ENCODE measurements around the gene MRAS.
"Not testable (repeated sequence)": the region's sequence is repeated elsewhere in the genome, so short reads cannot be mapped to it uniquely, and the experiment has no call there.

The MRAS gene

GRCh38 chr3:138418601-138419206 is 70.3 kb downstream of the MRAS start:
- DNase-seq (ENCODE audit: low spot score): no peak

GRCh38 chr3:138423316-138423715 is 74.9 kb downstream of the MRAS start:
- DNase-seq (ENCODE audit: low spot score): no peak

GRCh38 chr3:138424323-138424722 is 75.9 kb downstream of the MRAS start:
- DNase-seq (ENCODE audit: low spot score): no peak

GRCh38 chr3:138426211-138426610 is 77.8 kb downstream of the MRAS start:
- no peak for DNase-seq (ENCODE audit: low spot score)

GRCh38 chr3:138426754-138427153 is 78.4 kb downstream of the MRAS start:
- DNase-seq (ENCODE audit: low spot score): not testable (repeated sequence)

GRCh38 chr3:138429665-138430064 is 81.3 kb downstream of the MRAS start:
- DNase-seq (ENCODE audit: low spot score): no peak

GRCh38 chr3:138432576-138433240 is 84.3 kb downstream of the MRAS start:
- DNase-seq (ENCODE audit: low spot score): no peak

GRCh38 chr3:138433892-138434275 is 85.5 kb downstream of the MRAS start:
- DNase-seq (ENCODE audit: low spot score): no peak

GRCh38 chr3:138434276-138434874 is 86.0 kb downstream of the MRAS start, which contains the start of gene ESYT3:
ESYT3 (plus strand) TSS chr3:138434616; CDS start chr3:138434799, 183 bp downstream.
- DNase-seq (ENCODE audit: low spot score): no peak

GRCh38 chr3:138434875-138435772 is 86.7 kb downstream of the MRAS start:
- no peak for DNase-seq (ENCODE audit: low spot score)

- no peak for DNase-seq (ENCODE audit: low spot score)
These were observed 87.5 kb downstream of the MRAS start for GRCh38 chr3:138435840-138436239.

- no peak for DNase-seq (ENCODE audit: low spot score)
These were observed 88.9 kb downstream of the MRAS start for GRCh38 chr3:138437281-138437680.

GRCh38 chr3:138438896-138439295 is 90.5 kb downstream of the MRAS start:
- DNase-seq (ENCODE audit: low spot score): no peak

- no peak for DNase-seq (ENCODE audit: low spot score)
These were observed 91.3 kb downstream of the MRAS start for GRCh38 chr3:138439646-138440045.

- no peak for DNase-seq (ENCODE audit: low spot score)
These were observed 91.7 kb downstream of the MRAS start for GRCh38 chr3:138440121-138440521.

GRCh38 chr3:138440596-138440995 is 92.2 kb downstream of the MRAS start:
- no peak for DNase-seq (ENCODE audit: low spot score)

- no peak for DNase-seq (ENCODE audit: low spot score)
These were observed 92.9 kb downstream of the MRAS start for GRCh38 chr3:138441256-138441655.

GRCh38 chr3:138441742-138442141 is 93.4 kb downstream of the MRAS start:
- DNase-seq (ENCODE audit: low spot score): no peak

GRCh38 chr3:138442433-138442832 is 94.1 kb downstream of the MRAS start:
- no peak for DNase-seq (ENCODE audit: low spot score)

GRCh38 chr3:138443091-138443490 is 94.7 kb downstream of the MRAS start:
- no peak for DNase-seq (ENCODE audit: low spot score)

GRCh38 chr3:138443521-138444503 is 95.4 kb downstream of the MRAS start:
- no peak for DNase-seq (ENCODE audit: low spot score)

All from hematopoietic multipotent progenitor cell treated with erythropoietin and hydrocortisone succinate and interleukin-3 and kit ligand, for 15 days (in vitro differentiated cells).